HG02870 (cell line): ENCODE measurements around the gene UBE2G1.
"Not testable (repeated sequence)": the region's sequence is repeated elsewhere in the genome, so short reads cannot be mapped to it uniquely, and the experiment has no call there.

Experiments used
- ATAC-seq: cut with Tn5 transposase; IDR thresholded peaks from one replicate; pipeline ENCODE4 v1.9.1; 2021; ENCODE audit warnings: mild to moderate bottlenecking, moderate library complexity; ENCODE audit not compliant: unreplicated experiment

The UBE2G1 gene

GRCh38 chr17:4255271-4255670 is 111.2 kb downstream of the UBE2G1 start:
- not testable (repeated sequence) for ATAC-seq

- no peak for ATAC-seq
These were observed 115.6 kb downstream of the UBE2G1 start for GRCh38 chr17:4250887-4251286.

- ATAC-seq = no peak
These were observed 116.9 kb downstream of the UBE2G1 start for GRCh38 chr17:4249452-4250029.

- no peak for ATAC-seq
These were observed 117.8 kb downstream of the UBE2G1 start for GRCh38 chr17:4248504-4249277.

- no peak for ATAC-seq
These were observed 118.5 kb downstream of the UBE2G1 start for GRCh38 chr17:4247971-4248388.

- no peak for ATAC-seq
These were observed 119.0 kb downstream of the UBE2G1 start for GRCh38 chr17:4247361-4247970.

GRCh38 chr17:4246674-4247073 is 119.8 kb downstream of the UBE2G1 start:
- ATAC-seq = no peak

GRCh38 chr17:4241535-4241934 is 124.9 kb downstream of the UBE2G1 start:
- ATAC-seq = no peak

GRCh38 chr17:4236456-4236855 is 130.0 kb downstream of the UBE2G1 start:
- ATAC-seq = no peak

- no peak for ATAC-seq
These were observed 130.8 kb downstream of the UBE2G1 start for GRCh38 chr17:4235372-4236279.

GRCh38 chr17:4234401-4234800 is 132.1 kb downstream of the UBE2G1 start:
- no peak for ATAC-seq

- no peak for ATAC-seq
These were observed 132.7 kb downstream of the UBE2G1 start for GRCh38 chr17:4233668-4234258.

GRCh38 chr17:4232168-4232813 is 134.2 kb downstream of the UBE2G1 start:
- ATAC-seq = no peak

GRCh38 chr17:4229627-4230541 is 136.6 kb downstream of the UBE2G1 start:
- ATAC-seq = no peak

- ATAC-seq = no peak
These were observed 144.4 kb downstream of the UBE2G1 start for GRCh38 chr17:4221899-4222659.

GRCh38 chr17:4221163-4221562 is 145.3 kb downstream of the UBE2G1 start:
- ATAC-seq = no peak

GRCh38 chr17:4220655-4221054 is 145.8 kb downstream of the UBE2G1 start:
- no peak for ATAC-seq
